Urinary bladder (tissue), 4 donors: Measurements from ENCODE around the gene TMEM63A. TPM values are rescaled to one million over a fixed set of nuclear protein-coding genes. Genes with fewer than 3 reads are reported as not detected.
"Not testable (repeated sequence)": the region's sequence is repeated elsewhere in the genome, so short reads cannot be mapped to it uniquely, and the experiment has no call there.

Experiments used
- DNase-seq: peaks from one replicate; pipeline ENCODE4 v3.0.0-alpha.2; 2015; ENCODE audit errors: extremely low spot score
- H3K27ac ChIP-seq: one replicate; pipeline ENCODE4 v1.5.1; 2013; ENCODE audit warnings: low read depth, mild to moderate bottlenecking, moderate library complexity
- H3K36me3 ChIP-seq: one replicate; pipeline ENCODE4 v1.6.1; 2013; ENCODE audit warnings: mild to moderate bottlenecking, moderate library complexity; ENCODE audit not compliant: insufficient read depth
- H3K4me1 ChIP-seq: one replicate; pipeline ENCODE4 v1.6.1; 2013; ENCODE audit warnings: mild to moderate bottlenecking, moderate library complexity; ENCODE audit not compliant: insufficient read depth
- H3K4me3 ChIP-seq: one replicate; pipeline ENCODE4 v1.5.1; 2013; ENCODE audit warnings: low read depth, low read length
- WGBS: extraction: QIAGEN DNeasy Blood & Tissue Kit; methylation state at CpG from one replicate; pipeline ENCODE4 v1.1.7; 2013; 5-methylcytosine and 5-hydroxymethylcytosine counted together
- polyA plus RNA-seq: library from polyadenylated mRNA; stranded (reverse); fragments of 200-250 nt; gene quantifications from one replicate; pipeline ENCODE4 v1.2.3, GENCODE V29; 2013
- total RNA-seq: library from RNA; depleted of rRNA; stranded (reverse); fragments of >200 nt; gene quantifications from one replicate; pipeline ENCODE4 v1.2.3, GENCODE V29; 2014
- donor health status: healthy with polysubstance abuse.
- donor health status: healthy.

Gene TMEM63A
- 53.7 TPM for total RNA-seq
- polyA plus RNA-seq, result 28.1 TPM

DNA sequence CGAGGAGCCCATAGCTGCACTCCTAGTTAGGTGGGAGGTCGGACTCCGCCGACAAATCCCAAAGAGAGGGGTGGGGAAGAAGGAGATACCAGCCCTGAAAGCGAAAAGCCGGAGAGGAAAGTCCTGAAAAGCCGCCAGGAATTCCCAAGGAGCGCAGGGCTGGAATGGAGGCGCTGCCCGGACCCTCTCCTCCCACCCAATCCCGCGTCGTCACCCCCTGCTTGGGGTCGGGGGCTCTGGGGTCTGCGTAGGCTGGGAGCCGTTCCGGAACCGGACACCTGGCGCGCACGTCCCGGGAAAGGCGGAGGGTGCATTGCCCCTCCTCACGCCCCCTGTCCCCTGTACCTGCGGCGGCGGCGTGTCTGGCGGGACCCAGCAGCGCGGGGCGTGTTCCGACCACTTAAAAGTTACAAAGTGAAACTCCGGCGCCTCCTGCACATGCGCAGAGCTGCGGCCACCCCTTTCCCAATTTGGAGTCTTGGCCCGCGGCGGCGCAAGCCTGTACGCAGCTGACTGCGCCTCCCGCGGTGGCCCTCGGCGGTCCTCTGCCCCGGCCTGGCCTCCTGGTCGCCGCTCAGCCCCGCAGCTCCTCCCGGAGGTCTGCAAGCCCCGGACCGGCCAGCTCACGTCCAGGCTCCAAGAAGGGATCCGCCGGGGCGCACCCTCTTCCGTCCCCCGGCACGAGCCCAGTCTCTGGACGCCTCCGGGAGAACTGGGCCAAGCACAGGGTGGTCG is at the start of gene TMEM63A:
Gene TMEM63A (minus strand): TSS at position 422 of the 735 bp plus-strand sequence. CDS start 4,800 bp downstream, outside the sequence.
- Histone ChIP-seq H3K36me3 (no peaks in the 10 kb centered on the region), H3K4me3 (peak within 1 kb of the TSS; percentile 92), H3K27ac (peak within 1 kb of the TSS; percentile 83), H3K4me1 (no peaks in the 10 kb centered on the region)
- under 1% methylated on average over 64 of the region's 64 CpGs for WGBS
- peak; percentile 70 for DNase-seq

DNA sequence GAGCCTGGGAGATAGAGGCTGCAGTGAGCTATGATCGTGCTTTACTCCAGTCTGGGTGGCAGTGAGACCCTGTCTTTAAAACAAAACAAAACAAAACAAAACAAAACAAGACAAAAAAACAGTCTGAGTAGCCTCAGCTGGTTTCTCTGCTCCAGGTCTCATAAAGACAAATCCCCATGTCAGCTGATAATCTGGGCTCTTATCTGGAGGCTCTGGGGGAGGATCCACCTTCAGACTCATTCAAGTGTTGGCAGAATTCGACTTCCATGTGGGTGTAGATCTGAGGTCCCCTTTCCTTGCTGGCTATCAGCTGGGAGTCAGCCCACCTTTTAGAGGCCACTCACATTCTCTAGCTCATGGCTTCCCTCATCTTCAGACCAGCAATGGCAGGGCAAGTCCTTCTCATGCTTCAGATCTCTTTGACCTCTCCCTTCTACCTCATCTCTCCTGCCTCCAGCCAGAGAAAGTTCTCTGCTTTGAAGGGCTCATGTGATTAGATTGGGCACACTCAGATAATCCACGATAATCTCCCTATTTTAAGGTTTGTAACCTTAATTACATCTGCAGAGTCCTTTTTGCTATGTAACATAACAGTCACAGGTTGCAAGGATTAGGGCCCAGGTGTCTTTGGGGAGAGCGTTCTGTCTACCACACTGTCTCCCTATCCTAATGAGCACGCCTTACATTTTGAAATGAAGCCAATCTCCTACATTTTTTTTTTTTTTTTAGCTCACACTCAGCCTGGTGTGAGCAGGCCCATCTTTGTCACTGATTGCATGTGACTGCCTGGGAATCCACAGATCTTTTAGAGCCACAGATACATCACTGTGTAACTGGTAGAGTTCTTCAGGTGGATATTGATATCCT is 49.3 kb upstream of the TMEM63A start:
- Histone ChIP-seq H3K36me3 (no peaks in the 10 kb centered on the region), H3K27ac (no peak overlapping the region), H3K4me1 (no peaks in the 10 kb centered on the region), H3K4me3 (no peak overlapping the region)
- DNase-seq, result no peak
- 87% methylated on average over 5 of the region's 5 CpGs for WGBS

DNA sequence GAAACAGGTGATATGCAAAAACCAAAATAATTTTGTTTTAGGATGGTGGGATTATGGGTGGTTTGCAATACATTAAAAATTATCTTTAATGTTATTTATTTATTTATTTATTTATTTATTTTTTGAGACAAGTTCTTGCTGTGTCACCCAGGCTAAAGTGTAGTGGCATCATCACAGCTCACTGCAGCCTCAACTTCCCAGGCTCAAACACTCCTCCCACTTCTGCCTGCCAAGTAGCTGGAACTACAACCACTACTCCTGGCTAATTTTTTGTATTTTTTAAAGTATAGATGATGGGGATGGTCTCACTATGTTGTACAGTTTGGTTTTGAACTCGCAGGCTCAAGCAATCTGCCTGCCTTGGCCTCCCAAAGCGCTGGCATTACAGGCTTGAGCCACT is 48.4 kb upstream of the TMEM63A start:
- Histone ChIP-seq H3K4me3 (no peak overlapping the region), H3K27ac (no peak overlapping the region), H3K4me1 (no peaks in the 10 kb centered on the region), H3K36me3 (no peaks in the 10 kb centered on the region)
- no peak for DNase-seq
- 92% methylated on average over 2 of the region's 2 CpGs for WGBS

DNA sequence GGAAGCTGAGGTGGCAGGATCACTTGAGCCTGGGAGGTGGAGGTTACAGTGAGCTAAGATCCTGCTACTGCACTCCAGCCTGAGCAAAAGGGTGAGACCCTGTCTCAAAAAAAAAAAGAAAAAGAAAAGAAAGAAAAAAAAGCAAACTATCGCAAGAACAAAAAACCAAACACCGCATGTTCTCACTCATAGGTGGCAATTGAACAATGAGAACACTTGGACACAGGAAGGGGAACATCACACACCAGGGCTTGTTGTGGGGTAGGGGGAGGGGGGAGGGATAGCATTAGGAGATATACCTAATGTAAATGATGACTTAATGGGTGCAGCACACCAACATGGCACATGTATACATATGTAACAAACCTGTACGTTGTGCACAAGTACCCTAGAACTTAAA is 47.3 kb upstream of the TMEM63A start:
- not testable (repeated sequence) for H3K27ac ChIP-seq, H3K4me3 ChIP-seq, H3K36me3 ChIP-seq, DNase-seq, H3K4me1 ChIP-seq
- 94% methylated on average over 3 of the region's 3 CpGs for WGBS

DNA sequence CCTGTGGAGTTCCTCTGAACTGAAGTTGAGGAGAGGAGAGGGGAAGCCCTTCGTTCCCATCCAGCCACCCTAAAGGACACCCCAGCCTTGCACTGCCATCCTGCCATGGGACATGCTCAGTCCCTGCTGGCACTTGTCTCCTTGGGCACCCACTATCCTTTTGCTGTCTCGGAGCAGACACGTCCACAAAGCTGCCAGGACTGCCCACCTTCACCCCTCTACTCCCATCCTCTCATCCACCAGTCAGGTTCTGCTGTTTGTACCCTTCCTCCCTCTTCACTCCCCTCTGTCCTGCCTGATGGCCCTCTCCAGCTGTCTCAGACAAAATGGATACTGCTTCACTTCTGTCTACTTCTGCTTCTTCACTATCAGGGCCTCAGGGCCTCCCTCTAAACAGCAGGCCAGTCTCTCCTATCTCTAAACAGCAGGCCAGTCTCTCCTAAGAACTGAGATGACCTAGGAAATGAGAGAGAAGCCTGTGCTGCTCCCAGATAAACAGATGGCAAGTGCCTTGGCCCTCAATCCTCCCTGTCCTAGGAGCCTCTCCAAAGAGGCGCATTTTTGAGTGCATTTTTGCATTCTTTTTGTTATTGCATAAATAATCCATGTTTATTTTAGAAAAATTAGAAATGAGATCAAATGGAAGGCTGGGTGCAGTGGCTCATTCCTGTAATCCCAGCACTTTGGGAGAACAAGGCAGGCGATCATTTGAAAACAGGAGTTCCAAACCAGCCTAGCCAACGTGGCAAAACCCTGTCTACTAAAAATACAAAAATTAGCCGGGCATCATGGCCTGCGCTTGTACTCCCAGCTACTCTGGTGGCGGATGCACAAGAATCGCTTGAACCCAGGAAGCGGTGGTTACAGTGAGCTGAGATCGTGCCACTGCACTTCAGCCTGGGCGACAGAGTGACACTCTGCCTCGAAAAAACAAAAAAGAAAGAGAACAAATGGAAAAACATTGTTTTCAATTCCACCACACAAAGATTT is 46.3 kb upstream of the TMEM63A start:
- Histone ChIP-seq H3K36me3 (no peaks in the 10 kb centered on the region), H3K4me3 (no peak overlapping the region), H3K4me1 (no peaks in the 10 kb centered on the region), H3K27ac (no peak overlapping the region)
- DNase-seq, result no peak
- 82% methylated on average over 14 of the region's 14 CpGs for WGBS

DNA sequence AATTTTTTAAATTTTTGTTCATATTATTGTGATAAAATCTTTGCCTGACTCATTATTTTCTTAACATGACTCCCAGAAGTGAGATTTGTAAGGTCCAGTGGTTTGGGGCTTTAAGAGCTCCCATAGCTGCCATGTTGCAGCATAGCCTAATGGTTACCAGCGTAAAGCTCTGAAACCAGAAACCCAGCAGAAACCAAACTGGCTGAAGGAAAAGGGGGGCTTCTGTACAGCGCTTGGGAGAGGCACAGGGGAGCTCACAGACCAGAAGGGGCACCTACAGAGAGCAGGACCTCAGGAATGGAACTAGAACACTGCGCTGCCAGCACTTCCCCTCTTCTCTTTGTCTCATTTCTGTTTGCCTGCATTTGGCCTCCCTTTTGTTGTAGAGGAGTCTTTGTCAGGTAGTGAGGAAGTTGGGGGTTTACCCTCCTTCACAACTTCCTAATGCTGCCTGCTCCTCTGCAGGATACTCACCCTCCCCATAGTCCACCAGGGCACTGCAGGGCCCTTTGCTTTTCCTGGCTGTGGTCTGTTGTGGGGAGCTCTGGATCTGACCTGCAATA is 44.5 kb upstream of the TMEM63A start:
- no peak overlapping the region for H3K27ac ChIP-seq
- WGBS, result 91% methylated on average over 3 of the region's 3 CpGs

DNA sequence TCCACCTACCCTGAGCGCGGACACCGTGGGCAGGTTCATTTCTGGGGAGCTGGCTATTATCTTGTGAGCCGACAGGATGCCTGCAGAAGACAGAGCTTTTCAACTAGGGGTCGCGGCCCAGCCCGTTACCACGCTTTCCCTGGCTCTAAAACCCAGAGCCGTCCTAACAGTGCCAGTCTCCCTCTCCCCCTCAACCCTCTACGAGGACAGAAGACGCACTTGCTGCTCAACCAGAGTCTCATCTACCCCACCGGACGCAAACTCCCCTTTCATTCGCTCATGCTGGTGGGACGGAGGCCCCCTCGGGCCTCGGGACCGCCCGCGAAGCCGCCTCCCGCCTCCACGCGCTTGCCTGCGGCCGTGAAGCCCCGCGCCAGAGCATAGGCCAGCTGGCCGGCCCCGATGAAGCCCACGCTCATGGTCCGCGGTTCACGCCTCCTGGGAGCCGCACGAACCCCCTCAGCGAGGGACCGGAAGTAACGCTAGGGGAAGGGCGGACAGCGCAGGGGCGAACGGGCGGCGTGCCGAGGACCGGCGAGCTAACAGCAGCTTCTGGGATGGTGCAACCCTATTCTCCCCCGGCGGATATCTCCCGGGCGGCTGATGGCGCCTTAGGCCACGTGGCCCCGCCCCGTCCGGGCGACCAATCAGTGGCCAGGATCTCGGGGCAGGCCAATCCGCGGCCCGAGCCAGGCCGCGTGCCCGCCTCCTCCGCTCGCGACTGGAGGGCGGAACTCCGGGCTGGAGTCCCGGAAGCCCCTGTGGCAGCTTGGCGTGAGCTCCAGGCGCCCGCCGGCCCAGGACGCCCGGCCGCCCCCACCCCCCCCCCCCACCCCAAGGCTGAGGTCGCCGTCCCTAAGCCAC is 41.7 kb upstream of the TMEM63A start, which contains the start of gene PYCR2:
Gene PYCR2 (minus strand): TSS at position 559 of the 864 bp plus-strand sequence. CDS start 140 bp downstream, at position 419.
- Histone ChIP-seq H3K4me1 (no peaks in the 10 kb centered on the region), H3K27ac (peak within 1 kb of the TSS; percentile 82), H3K4me3 (peak within 1 kb of the TSS; percentile 76), H3K36me3 (no peaks in the 10 kb centered on the region)
- under 1% methylated on average over 80 of the region's 80 CpGs for WGBS
- peak; percentile 79 for DNase-seq

More for the DNA sequence above, 44.5 kb upstream of the TMEM63A start:
- DNase-seq, result no peak
- Histone ChIP-seq H3K4me1 (no peaks in the 10 kb centered on the region), H3K4me3 (no peak overlapping the region), H3K36me3 (no peaks in the 10 kb centered on the region)

DNA sequence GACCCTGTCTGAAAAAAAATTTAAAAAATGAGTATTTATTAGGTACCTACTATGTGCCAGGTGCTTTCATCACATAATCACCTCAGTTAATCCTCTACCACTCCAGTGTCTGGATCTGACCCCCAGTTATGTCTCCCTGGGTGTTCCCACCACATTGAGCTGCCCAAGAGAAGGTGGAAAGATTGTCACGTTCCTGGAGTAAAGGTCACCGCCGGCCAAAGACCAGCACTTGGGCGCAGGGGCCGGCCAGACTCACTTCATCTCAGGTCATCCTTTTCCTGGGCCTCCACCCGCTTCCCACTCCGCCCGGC is 41.2 kb upstream of the TMEM63A start:
- no peak overlapping the region for H3K27ac ChIP-seq
- DNase-seq, result no peak
- H3K36me3 ChIP-seq, result no peaks in the 10 kb centered on the region
- H3K4me3 ChIP-seq, result peak overlapping the region; percentile 76
- WGBS, result 2% methylated on average over 8 of the region's 8 CpGs
- no peaks in the 10 kb centered on the region for H3K4me1 ChIP-seq

DNA sequence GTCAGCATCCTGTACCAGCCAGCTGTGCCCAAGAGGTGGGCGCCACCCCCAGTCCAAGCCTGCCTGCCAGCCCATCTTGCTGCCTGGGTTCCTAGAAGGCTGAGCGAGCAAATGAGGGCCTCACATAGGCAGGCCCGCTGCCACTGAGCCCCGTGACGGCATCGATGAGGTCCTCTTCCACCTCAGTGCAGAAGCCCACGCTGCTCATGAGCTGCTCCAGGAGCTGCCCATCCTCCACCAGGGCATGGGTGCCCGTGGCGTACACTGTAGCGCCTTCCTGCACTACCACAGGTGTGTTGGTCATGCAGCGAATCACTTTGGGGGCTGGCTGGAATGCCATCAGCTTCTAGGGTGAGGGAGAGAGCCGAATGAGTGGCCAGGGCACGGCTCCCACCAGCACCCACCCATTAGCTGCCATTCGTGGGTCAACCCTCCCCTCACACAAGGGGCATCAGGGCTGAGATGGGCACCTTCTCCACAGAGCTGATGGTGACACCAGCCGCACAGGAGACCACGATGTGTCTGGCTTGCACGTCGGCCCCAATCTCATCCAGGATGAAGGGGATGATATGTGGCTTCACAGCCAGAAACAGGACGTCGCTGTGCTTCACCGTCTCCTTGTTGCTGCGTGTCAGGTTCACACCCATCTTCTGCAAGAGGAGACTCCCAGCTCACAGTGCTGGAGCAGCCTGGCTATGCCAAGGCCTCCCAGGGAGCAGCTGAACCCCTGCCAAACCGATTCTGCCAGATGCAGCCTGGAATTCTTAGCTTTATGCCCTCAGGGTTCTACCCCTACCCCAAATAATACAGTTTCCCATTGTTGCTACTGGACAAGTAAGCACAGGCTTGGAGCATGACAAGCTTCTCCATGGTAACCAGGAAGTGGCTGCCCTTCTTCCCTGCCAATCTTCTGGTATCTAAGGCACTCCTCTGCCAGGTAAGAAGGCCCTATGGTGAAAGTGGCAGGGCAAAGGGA is 39.8 kb upstream of the TMEM63A start:
- Histone ChIP-seq H3K27ac (peak overlapping the region; percentile 3), H3K4me1 (no peaks in the 10 kb centered on the region), H3K36me3 (no peaks in the 10 kb centered on the region), H3K4me3 (no peak overlapping the region)
- WGBS, result 91% methylated on average over 23 of the region's 23 CpGs
- peak; percentile 45 for DNase-seq

DNA sequence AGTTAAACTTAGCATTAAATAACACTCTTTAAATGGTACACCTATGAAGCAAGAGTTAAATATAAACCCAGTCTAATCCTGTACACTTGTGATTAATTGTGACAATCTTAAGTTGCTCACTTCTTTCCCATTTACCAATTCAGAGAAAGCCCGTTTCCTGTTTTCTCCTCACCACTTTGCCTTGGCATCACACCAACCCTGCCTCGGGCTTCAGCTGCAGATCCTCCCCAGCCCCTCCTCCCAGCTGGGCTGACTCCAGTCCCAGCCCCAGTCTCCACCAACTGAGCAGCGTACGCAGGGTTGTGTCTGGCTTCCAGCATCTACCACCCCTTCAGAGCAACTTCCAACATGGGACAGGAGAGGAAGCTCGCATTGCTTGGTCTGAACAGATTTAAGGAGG is 37.7 kb upstream of the TMEM63A start:
- Histone ChIP-seq H3K27ac (no peak overlapping the region), H3K4me3 (no peak overlapping the region), H3K36me3 (no peaks in the 10 kb centered on the region), H3K4me1 (no peaks in the 10 kb centered on the region)
- WGBS, result 24% methylated on average over 5 of the region's 5 CpGs
- no peak for DNase-seq

DNA sequence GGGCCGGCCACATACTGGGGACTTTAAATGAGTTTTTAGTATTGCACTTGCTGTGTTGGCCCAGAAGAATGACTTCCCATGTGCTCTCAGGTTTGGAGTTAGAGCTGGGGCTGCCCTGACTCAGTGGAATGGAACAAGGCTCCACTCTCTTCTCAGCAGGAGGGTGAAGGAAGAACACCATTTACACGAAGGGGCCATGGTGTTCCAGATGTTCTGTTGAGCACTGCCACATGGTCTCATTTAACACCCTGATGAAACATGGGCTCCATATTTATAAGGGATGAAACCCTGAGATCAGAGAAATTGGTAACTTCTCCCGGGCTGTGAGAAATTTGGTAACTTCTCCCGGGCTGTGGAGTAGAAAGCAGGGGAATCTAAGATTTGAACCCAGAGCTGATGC is 36.1 kb upstream of the TMEM63A start:
- Histone ChIP-seq H3K27ac (no peak overlapping the region), H3K4me3 (no peak overlapping the region), H3K36me3 (no peaks in the 10 kb centered on the region), H3K4me1 (no peaks in the 10 kb centered on the region)
- 90% methylated on average over 4 of the region's 4 CpGs for WGBS
- no peak for DNase-seq
